Smooth muscle cell (in vitro differentiated cells): Measurements from ENCODE around the gene LEF1. TPM values are rescaled to one million over a fixed set of nuclear protein-coding genes. Genes with fewer than 3 reads are reported as not detected.

Experiments used
- DNase-seq: peaks from one replicate; lab custom pipeline; 2025; ENCODE audit not compliant: unreplicated experiment; lab: John Stamatoyannopoulos, UW
- H2AFZ ChIP-seq: fragments of 200-600 bp; sonication (generic); 2 replicates; pipeline ENCODE4 v1.6.0; 2016; ENCODE audit warnings: antibody characterized with exemption, low read depth, mild to moderate bottlenecking
- H3F3A ChIP-seq: fragments of 200-600 bp; sonication (generic); 2 replicates; pipeline ENCODE4 v1.6.0; 2017; ENCODE audit warnings: antibody characterized with exemption, low read depth
- H3K27ac ChIP-seq: fragments of 200-600 bp; sonication (generic); 2 replicates; pipeline ENCODE4 v1.5.1; 2016; ENCODE audit warnings: low read depth, mild to moderate bottlenecking
- H3K27me3 ChIP-seq: fragments of 200-600 bp; sonication (generic); 2 replicates; pipeline ENCODE4 v1.6.1; 2016; ENCODE audit warnings: low read depth, mild to moderate bottlenecking
- H3K36me3 ChIP-seq: fragments of 200-600 bp; sonication (generic); 2 replicates; pipeline ENCODE4 v1.5.1; 2016; ENCODE audit warnings: low read depth
- H3K4me1 ChIP-seq: fragments of 200-600 bp; sonication (generic); 2 replicates; pipeline ENCODE4 v1.5.1; 2016; ENCODE audit warnings: low read depth
- H3K4me2 ChIP-seq: fragments of 200-600 bp; sonication (generic); 2 replicates; pipeline ENCODE4 v1.6.0; 2016; ENCODE audit warnings: mild to moderate bottlenecking
- H3K4me3 ChIP-seq: fragments of 200-600 bp; sonication (generic); 2 replicates; pipeline ENCODE4 v1.5.1; 2016; ENCODE audit warnings: mild to moderate bottlenecking
- H3K79me2 ChIP-seq: fragments of 200-600 bp; sonication (generic); 2 replicates; pipeline ENCODE4 v1.6.0; 2016; ENCODE audit warnings: low read depth, mild to moderate bottlenecking
- H3K9ac ChIP-seq: fragments of 200-600 bp; sonication (generic); 2 replicates; pipeline ENCODE4 v1.6.0; 2016; ENCODE audit warnings: low read depth
- H3K9me3 ChIP-seq: fragments of 200-600 bp; sonication (generic); replicated peaks from 2 replicates; pipeline ENCODE4 v1.5.1; 2016; ENCODE audit warnings: low read depth
- H4K20me1 ChIP-seq: fragments of 200-600 bp; sonication (generic); 2 replicates; pipeline ENCODE4 v1.6.0; 2016; ENCODE audit warnings: low read depth
- CTCF ChIP-seq: fragments of 200-600 bp; sonication (generic); IDR thresholded peaks from 2 replicates; pipeline ENCODE4 v1.5.1; 2017; ENCODE audit warnings: borderline replicate concordance, mild to moderate bottlenecking, antibody characterized with exemption; ENCODE audit not compliant: insufficient read depth, poor library complexity, severe bottlenecking
- WGBS: methylation state at CpG from one replicate; pipeline ENCODE4 v1.1.7; 2016; ENCODE audit warnings: low lambda C conversion rate; 5-methylcytosine and 5-hydroxymethylcytosine counted together
- polyA plus RNA-seq: library from polyadenylated mRNA; unstranded; fragments of >200 nt; fragmentation: Nextera tagmentation; extraction: Ambion mirVana; gene quantifications from 2 replicates; pipeline ENCODE4 v1.2.1, GENCODE V29; 2016
- total RNA-seq: library from RNA; depleted of rRNA; stranded (reverse); fragments of >200 nt; gene quantifications from 2 replicates; pipeline ENCODE4 v1.2.3, GENCODE V29; 2014

LEF1 gene
- total and polyA plus RNA-seq, 2 experiments from 2014 or later, result 87.3 to 96.2 TPM

GRCh38 chr4:108172753-108173598 is 4.2 kb upstream of the LEF1 start:
- peaks cover 35% of the 10 kb centered on the region for H3K4me1 ChIP-seq
- H3F3A ChIP-seq, result peaks cover 16% of the 10 kb centered on the region
- no peak for TF ChIP-seq CTCF
- no peaks in the 10 kb centered on the region for H3K9me3 ChIP-seq
- no peaks in the 10 kb centered on the region for H3K79me2 ChIP-seq
- no peaks in the 10 kb centered on the region for H3K27me3 ChIP-seq
- H3K4me2 ChIP-seq, result peak overlapping the region; percentile 98
- H3K36me3 ChIP-seq, result no peaks in the 10 kb centered on the region
- peak; percentile 62 for DNase-seq
- H3K27ac ChIP-seq, result peak overlapping the region; percentile 86
- peak overlapping the region; percentile 68 for H3K9ac ChIP-seq
- peak overlapping the region; percentile 95 for H2AFZ ChIP-seq
- under 1% methylated on average over 70 of the region's 77 CpGs for WGBS
- peak overlapping the region; percentile 57 for H3K4me3 ChIP-seq
- no peaks in the 10 kb centered on the region for H4K20me1 ChIP-seq

GRCh38 chr4:108172231-108172752 is 3.6 kb upstream of the LEF1 start:
- peak overlapping the region; percentile 57 for H3K4me3 ChIP-seq
- H3K27me3 ChIP-seq, result no peaks in the 10 kb centered on the region
- H3K36me3 ChIP-seq, result no peaks in the 10 kb centered on the region
- no peaks in the 10 kb centered on the region for H4K20me1 ChIP-seq
- peak overlapping the region; percentile 95 for H2AFZ ChIP-seq
- H3K4me1 ChIP-seq, result peaks cover 35% of the 10 kb centered on the region
- H3K27ac ChIP-seq, result peak overlapping the region; percentile 86
- no peaks in the 10 kb centered on the region for H3K9me3 ChIP-seq
- peaks cover 3% of the 10 kb centered on the region for H3K79me2 ChIP-seq
- peak overlapping the region; percentile 68 for H3K9ac ChIP-seq
- peak; percentile 51 for DNase-seq
- peak overlapping the region; percentile 98 for H3K4me2 ChIP-seq
- peaks cover 16% of the 10 kb centered on the region for H3F3A ChIP-seq
- WGBS, result 3% methylated on average over 41 of the region's 43 CpGs
- TF ChIP-seq CTCF, result peak; percentile 16

GRCh38 chr4:108171339-108172230 is 2.9 kb upstream of the LEF1 start:
- H2AFZ ChIP-seq, result peak overlapping the region; percentile 95
- no peak for TF ChIP-seq CTCF
- no peaks in the 10 kb centered on the region for H3K36me3 ChIP-seq
- peak; percentile 34 for DNase-seq
- H3K27ac ChIP-seq, result peak overlapping the region; percentile 86
- peaks cover 16% of the 10 kb centered on the region for H3F3A ChIP-seq
- peak overlapping the region; percentile 68 for H3K9ac ChIP-seq
- H3K4me3 ChIP-seq, result peak overlapping the region; percentile 57
- H3K4me1 ChIP-seq, result peaks cover 35% of the 10 kb centered on the region
- H3K79me2 ChIP-seq, result peaks cover 10% of the 10 kb centered on the region
- H3K4me2 ChIP-seq, result peak overlapping the region; percentile 98
- WGBS, result 2% methylated on average over 51 of the region's 52 CpGs
- no peaks in the 10 kb centered on the region for H3K9me3 ChIP-seq
- H3K27me3 ChIP-seq, result no peaks in the 10 kb centered on the region
- peaks cover 2% of the 10 kb centered on the region for H4K20me1 ChIP-seq
